HG02798 (cell line): ENCODE results near the gene REPIN1.
A peak's percentile ranks its signal among the peaks of the same experiment; 100 is the strongest.

Experiments
- ATAC-seq: cut with Tn5 transposase; IDR thresholded peaks from one replicate; pipeline ENCODE4 v1.9.1; 2021; ENCODE audit warnings: mild to moderate bottlenecking; ENCODE audit not compliant: unreplicated experiment, poor library complexity

REPIN1 gene

GRCh38 chr7:150336746-150337145 lies 31.9 kb upstream of the REPIN1 start:
- ATAC-seq, result no peak

- ATAC-seq, result no peak
Observed at GRCh38 chr7:150337179-150337578, 31.4 kb upstream of the REPIN1 start.

GRCh38 chr7:150337659-150338081 lies 31.0 kb upstream of the REPIN1 start:
- no peak for ATAC-seq

GRCh38 chr7:150338166-150338829 lies 30.3 kb upstream of the REPIN1 start:
- no peak for ATAC-seq

- no peak for ATAC-seq
Observed at GRCh38 chr7:150339409-150339809, 29.2 kb upstream of the REPIN1 start.

- ATAC-seq, result no peak
Observed at GRCh38 chr7:150340024-150340749, 28.4 kb upstream of the REPIN1 start.

GRCh38 chr7:150340875-150341262 lies 27.8 kb upstream of the REPIN1 start:
- no peak for ATAC-seq

GRCh38 chr7:150341263-150342120 lies 27.1 kb upstream of the REPIN1 start, which contains the start of gene RARRES2:
Gene RARRES2 (minus strand): TSS chr7:150341629. CDS start chr7:150340609, 1,020 bp downstream.
- ATAC-seq, result no peak

GRCh38 chr7:150342121-150342408 lies 26.6 kb upstream of the REPIN1 start:
- ATAC-seq, result no peak

GRCh38 chr7:150343225-150343624 lies 25.4 kb upstream of the REPIN1 start:
- no peak for ATAC-seq

- ATAC-seq, result no peak
Observed at GRCh38 chr7:150344299-150344698, 24.3 kb upstream of the REPIN1 start.

- ATAC-seq, result no peak
Observed at GRCh38 chr7:150345012-150345411, 23.6 kb upstream of the REPIN1 start.

GRCh38 chr7:150346922-150347321 lies 21.7 kb upstream of the REPIN1 start:
- ATAC-seq, result no peak

GRCh38 chr7:150351587-150352194 lies 16.9 kb upstream of the REPIN1 start:
- no peak for ATAC-seq

- no peak for ATAC-seq
Observed at GRCh38 chr7:150355666-150356059, 13.0 kb upstream of the REPIN1 start.

- no peak for ATAC-seq
Observed at GRCh38 chr7:150356265-150356897, 12.2 kb upstream of the REPIN1 start.

GRCh38 chr7:150357270-150357669 lies 11.4 kb upstream of the REPIN1 start:
- ATAC-seq, result peak; percentile 64

GRCh38 chr7:150357771-150358427 lies 10.7 kb upstream of the REPIN1 start:
- no peak for ATAC-seq

GRCh38 chr7:150358433-150358832 lies 10.2 kb upstream of the REPIN1 start:
- ATAC-seq, result no peak
